HepG2 (cell line): ENCODE measurements around the gene CENPW. TPM values are rescaled to one million over a fixed set of nuclear protein-coding genes. Genes with fewer than 3 reads are reported as not detected.

Experiments
- ATAC-seq: fragments of 200-7000 bp; cut with Tn5 transposase; 3 replicates; pipeline ENCODE4 v1.9.1; 2020; ENCODE audit warnings: mild to moderate bottlenecking, moderate library complexity
- BruUV-seq: library from RNA; stranded (reverse); fragments of 400-500 nt; replicated peaks from 2 replicates; lab custom pipeline; 2021; lab: Mats Ljungman, UMichigan
- CTCF ChIA-PET: fragments of 300-600 bp; formaldehyde crosslinking; extraction: SDS; loops from one replicate; lab custom pipeline; 2021; ENCODE audit warnings: low total read pairs, inconsistent platforms, low intra/inter-chr PET ratio; lab: Yijun Ruan, JAX
- POLR2A ChIA-PET: fragments of 350-600 bp; sonication (Branson Sonifier 250); formaldehyde crosslinking; loops from one replicate; lab custom pipeline; 2020; ENCODE audit warnings: antibody characterized with exemption, inconsistent platforms; lab: Yijun Ruan, JAX
- DNase-seq: peaks from one replicate; pipeline ENCODE4 v3.0.0-alpha.2; 2015; ENCODE audit warnings: low spot score
- FAIRE-seq: peaks from 3 replicates; lab custom pipeline; 2011; peaks lifted over from hg19 to GRCh38; lab: Jason Lieb, UNC
- H2AFZ ChIP-seq: one replicate; pipeline ENCODE4 v1.6.1; 2011; ENCODE audit warnings: low read length, inconsistent platforms
- H3K27ac ChIP-seq: fragments of 300-600 bp; 3 replicates; pipeline ENCODE4 v1.8.0; 2011; ENCODE audit warnings: mixed run types, mild to moderate bottlenecking, mixed read lengths, low read length, inconsistent platforms; ENCODE audit not compliant: insufficient read depth; ENCODE audit errors: extremely low read length
- H3K27me3 ChIP-seq, 2 experiments: fragments of 200-600 bp in 1 of 2; 2 replicates in 1 of 2; 3 replicates in 1 of 2; pipeline versions ENCODE4 v1.6.0 to v1.8.0; 2011; ENCODE audit warnings: low read length in 2 of 2, mild to moderate bottlenecking in 2 of 2, moderate library complexity in 2 of 2, inconsistent platforms in 1 of 2; ENCODE audit not compliant: insufficient read depth in 2 of 2, control insufficient read depth in 1 of 2
- H3K36me3 ChIP-seq, 2 experiments: fragments of 200-600 bp in 1 of 2; replicated peaks in 1 of 2; 2 replicates in 1 of 2; 3 replicates in 1 of 2; pipeline versions ENCODE4 v1.5.1 to v1.8.0; 2011; ENCODE audit warnings: low read length in 2 of 2, inconsistent platforms in 1 of 2; ENCODE audit not compliant: insufficient read depth in 2 of 2, control insufficient read depth in 1 of 2
- H3K4me1 ChIP-seq: 2 replicates; pipeline ENCODE4 v1.5.1; 2012; ENCODE audit warnings: low read length, inconsistent platforms; ENCODE audit not compliant: insufficient read depth
- H3K4me2 ChIP-seq: 2 replicates; pipeline ENCODE4 v1.6.0; 2011; ENCODE audit warnings: low read depth, low read length, inconsistent platforms
- H3K4me3 ChIP-seq, 3 experiments: fragments of 200-600 bp in 1 of 3; sonication (generic), shearing (Covaris generic) in 1 of 3; replicated peaks in 1 of 3; 2 replicates each; pipeline ENCODE4 v1.5.1; 2011 to 2016; ENCODE audit warnings: low read length in 3 of 3, inconsistent platforms in 2 of 3, low read depth in 2 of 3, mild to moderate bottlenecking in 2 of 3, control low read depth in 1 of 3, mixed read lengths in 1 of 3; ENCODE audit not compliant: insufficient read depth in 1 of 3
- H3K79me2 ChIP-seq: one replicate; pipeline ENCODE4 v1.6.1; 2011; ENCODE audit warnings: low read length, inconsistent platforms; ENCODE audit not compliant: insufficient read depth
- H3K9ac ChIP-seq: 2 replicates; pipeline ENCODE4 v1.6.0; 2011; ENCODE audit warnings: mild to moderate bottlenecking, low read depth, low read length, inconsistent platforms; ENCODE audit not compliant: insufficient read depth
- H3K9me3 ChIP-seq: 2 replicates; pipeline ENCODE4 v1.5.1; 2012; ENCODE audit warnings: mild to moderate bottlenecking, low read length
- H4K20me1 ChIP-seq: 2 replicates; pipeline ENCODE4 v1.6.0; 2011; ENCODE audit warnings: inconsistent platforms, mild to moderate bottlenecking, low read length, moderate library complexity; ENCODE audit not compliant: insufficient read depth
- ASH2L ChIP-seq: fragments of 300-600, 200-600 bp; sonication (generic); IDR thresholded peaks from 2 replicates; pipeline ENCODE4 v1.7.0; 2017; ENCODE audit warnings: low read depth, mild to moderate bottlenecking, moderate library complexity, mixed read lengths, low read length; ENCODE audit not compliant: insufficient read length
- CEBPB ChIP-seq: IDR thresholded peaks from 2 replicates; pipeline ENCODE4 v1.6.1; 2011; ENCODE audit warnings: low read depth, low read length, improper control_type of control experiment, borderline replicate concordance
- HMG20B ChIP-seq: conservative IDR thresholded peaks from 2 replicates; pipeline ENCODE4 v1.6.1; 2016; ENCODE audit warnings: missing genetic modification reagents, missing compliant biosample characterization
- KLF13 ChIP-seq: sonication (generic); formaldehyde crosslinking; IDR thresholded peaks from 2 replicates; pipeline ENCODE4 v1.4.0; 2020; ENCODE audit warnings: mild to moderate bottlenecking, missing genetic modification reagents
- MAX ChIP-seq: IDR thresholded peaks from 2 replicates; pipeline ENCODE4 v1.6.1; 2012; ENCODE audit warnings: inconsistent platforms
- MEIS2 ChIP-seq: sonication (generic); formaldehyde crosslinking; IDR thresholded peaks from 2 replicates; pipeline ENCODE4 v1.9.0; 2021; ENCODE audit warnings: mild to moderate bottlenecking, missing genetic modification reagents
- MIER3 ChIP-seq: IDR thresholded peaks from 2 replicates; pipeline ENCODE4 v1.6.1; 2016; ENCODE audit warnings: missing compliant biosample characterization, borderline replicate concordance
- PREB ChIP-seq: sonication (generic); formaldehyde crosslinking; IDR thresholded peaks from 2 replicates; pipeline ENCODE4 v1.4.0; 2020; ENCODE audit warnings: missing genetic modification reagents
- RXRB ChIP-seq: IDR thresholded peaks from 2 replicates; pipeline ENCODE4 v1.6.1; 2016; ENCODE audit warnings: borderline replicate concordance, missing genetic modification reagents, missing compliant biosample characterization
- ZNF343 ChIP-seq: sonication (generic); formaldehyde crosslinking; IDR thresholded peaks from 2 replicates; pipeline ENCODE4 v1.4.0; 2020; ENCODE audit warnings: mild to moderate bottlenecking, missing genetic modification reagents
- ZNF615 ChIP-seq: sonication (generic); formaldehyde crosslinking; IDR thresholded peaks from 2 replicates; pipeline ENCODE4 v1.5.0; 2020; ENCODE audit warnings: mild to moderate bottlenecking, missing genetic modification reagents, borderline replicate concordance
- in situ Hi-C: cut with HindIII; loops from 2 replicates; pipeline ENCODE4 v1.10.0; 2017; ENCODE audit warnings: low pct_unique_long_range_greater_than_20kb; ENCODE audit not compliant: extremely low pct_ligation_motif_present
- intact Hi-C: fragments of 100-400 bp; cut with micrococcal nuclease; formaldehyde crosslinking; loops from one replicate; pipeline ENCODE4 v1.10.0; 2022; ENCODE audit not compliant: unreplicated experiment
- polyA plus RNA-seq, 8 experiments: library from polyadenylated mRNA; depleted of rRNA in 3 of 8; stranded (reverse) in 7 of 8; unstranded in 1 of 8; fragments of >200 nt; fragmentation: Illumina TruSeq in 4 of 8; extraction: Trizol in 4 of 8; gene quantifications; 2 replicates each; pipeline versions ENCODE4 v1.2.1 to v1.2.3, GENCODE V29; 2011 to 2016; ENCODE audit warnings: low read depth in 4 of 8, missing spikeins in 1 of 8, mixed read lengths in 1 of 8; ENCODE audit not compliant: insufficient read depth in 1 of 8
- total RNA-seq, 5 experiments: library from RNA; depleted of rRNA; stranded (reverse); fragments of >200 nt; fragmentation: Illumina TruSeq; extraction: Trizol; gene quantifications; 2 replicates each; pipeline ENCODE4 v1.2.3, GENCODE V29; 2016; ENCODE audit warnings: low read depth in 1 of 5
- TF ChIP-seq, protein P1 (sequence below), 2 experiments: sonication (generic) in 1 of 2; formaldehyde crosslinking in 1 of 2; IDR thresholded peaks; 2 replicates each; pipeline versions ENCODE4 v1.6.1 to v1.9.0; 2014 to 2022; ENCODE audit warnings: antibody characterized with exemption in 1 of 2, borderline replicate concordance in 1 of 2, inconsistent platforms in 1 of 2, low read depth in 1 of 2, missing genetic modification reagents in 1 of 2

Gene CENPW
- total and polyA plus RNA-seq, 2 of the 13 experiments (the other 11 are each of a cell fraction or from before 2014, with no cell fraction given) = 8.6 to 94.7 TPM

- TF ChIP-seq, protein P1, sequence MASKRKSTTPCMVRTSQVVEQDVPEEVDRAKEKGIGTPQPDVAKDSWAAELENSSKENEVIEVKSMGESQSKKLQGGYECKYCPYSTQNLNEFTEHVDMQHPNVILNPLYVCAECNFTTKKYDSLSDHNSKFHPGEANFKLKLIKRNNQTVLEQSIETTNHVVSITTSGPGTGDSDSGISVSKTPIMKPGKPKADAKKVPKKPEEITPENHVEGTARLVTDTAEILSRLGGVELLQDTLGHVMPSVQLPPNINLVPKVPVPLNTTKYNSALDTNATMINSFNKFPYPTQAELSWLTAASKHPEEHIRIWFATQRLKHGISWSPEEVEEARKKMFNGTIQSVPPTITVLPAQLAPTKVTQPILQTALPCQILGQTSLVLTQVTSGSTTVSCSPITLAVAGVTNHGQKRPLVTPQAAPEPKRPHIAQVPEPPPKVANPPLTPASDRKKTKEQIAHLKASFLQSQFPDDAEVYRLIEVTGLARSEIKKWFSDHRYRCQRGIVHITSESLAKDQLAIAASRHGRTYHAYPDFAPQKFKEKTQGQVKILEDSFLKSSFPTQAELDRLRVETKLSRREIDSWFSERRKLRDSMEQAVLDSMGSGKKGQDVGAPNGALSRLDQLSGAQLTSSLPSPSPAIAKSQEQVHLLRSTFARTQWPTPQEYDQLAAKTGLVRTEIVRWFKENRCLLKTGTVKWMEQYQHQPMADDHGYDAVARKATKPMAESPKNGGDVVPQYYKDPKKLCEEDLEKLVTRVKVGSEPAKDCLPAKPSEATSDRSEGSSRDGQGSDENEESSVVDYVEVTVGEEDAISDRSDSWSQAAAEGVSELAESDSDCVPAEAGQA (IDR thresholded peaks at IDR 0.05; ENCODE audit: low read depth) = peak; percentile 92
- TF ChIP-seq, protein P1 (CRISPR knock-in tag; IDR thresholded peaks at IDR 0.05; ENCODE audit: borderline replicate concordance) = no peak
- no peak for TF ChIP-seq CEBPB
Observed at GRCh38 chr6:126339796-126340609, at the start of gene CENPW (continued).

DNA sequence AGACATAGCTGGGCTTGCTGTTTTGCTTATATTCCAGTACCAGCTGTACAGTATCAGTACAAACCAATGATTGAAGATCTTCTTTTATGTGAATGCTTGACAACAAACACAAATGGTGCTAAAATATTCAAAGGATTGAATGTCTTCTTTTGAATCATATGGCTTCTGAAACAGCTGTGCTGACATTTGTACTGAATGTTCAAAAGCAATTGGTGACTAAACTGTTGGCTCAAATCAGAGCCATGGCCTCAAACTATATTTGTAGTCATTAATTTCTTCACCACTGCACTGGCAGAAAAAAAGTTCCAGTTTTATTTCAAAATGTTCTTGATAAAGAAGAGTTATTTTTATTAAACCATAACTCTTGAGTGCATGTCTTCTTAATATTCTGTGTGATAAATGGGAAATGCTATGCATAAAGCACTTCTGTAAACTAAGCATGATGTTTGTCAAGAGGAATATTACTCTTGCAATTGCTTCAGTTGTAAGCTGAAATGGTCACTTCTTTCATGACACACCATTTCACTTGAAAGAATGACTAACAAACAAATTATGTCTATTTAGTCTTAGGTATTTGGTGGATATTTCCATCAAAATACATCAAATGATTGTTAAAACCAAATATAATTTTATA is 45.9 kb upstream of the CENPW start:
- Histone ChIP-seq H3K36me3 (no peaks in the 10 kb centered on the region), H3K4me3 (no peak overlapping the region), H3K4me1 (no peaks in the 10 kb centered on the region), H3K9ac (no peak overlapping the region), H3K9me3 (no peaks in the 10 kb centered on the region), H2AFZ (no peak overlapping the region), H3K79me2 (no peaks in the 10 kb centered on the region), H4K20me1 (no peaks in the 10 kb centered on the region), H3K27me3 (no peaks in the 10 kb centered on the region), H3K4me2 (no peak overlapping the region), H3K27ac (no peak overlapping the region)
- POLR2A ChIA-PET = no interaction called here
- FAIRE-seq (no peak), ATAC-seq (no peak), DNase-seq (no peak)
- intact Hi-C loops = no loop called here
- no TSS peak for BruUV-seq
- in situ Hi-C loops = no loop called here
- CTCF ChIA-PET = no interaction called here
- TF ChIP-seq ZNF343 (no peak), PREB (CRISPR knock-in tag) (no peak), ASH2L (no peak), MEIS2 (CRISPR knock-in tag) (no peak), MAX (no peak), HMG20B (CRISPR knock-in tag) (no peak), RXRB (CRISPR knock-in tag) (no peak), ZNF615 (CRISPR knock-in tag) (no peak), KLF13 (CRISPR knock-in tag) (no peak), MIER3 (CRISPR knock-in tag) (no peak)
